ENCODE results near the gene RMND5A. TPM values are rescaled to one million over a fixed set of nuclear protein-coding genes. Genes with fewer than 3 reads are reported as not detected.

Gene RMND5A
- polyA plus RNA-seq, 1 of the 3 experiments (the other 2 are of a cell fraction), result 4.3 TPM

GRCh38 chr2:86778957-86779356 lies 58.9 kb downstream of the RMND5A start:
- DNase-seq, result no peak
- no peaks in the 10 kb centered on the region for H3K4me1 ChIP-seq (ENCODE audit: control insufficient read depth in 1 of 2, insufficient read depth in 2 of 2, low read depth in 1 of 2, low read length in 1 of 2)
- H3K9me2 ChIP-seq, result no peaks in the 10 kb centered on the region
- no peaks in the 10 kb centered on the region for H3K79me2 ChIP-seq (ENCODE audit: insufficient read depth)
- H3K4me3 ChIP-seq (ENCODE audit: low read depth in 2 of 2, low read length in 1 of 2), result no peak overlapping the region
- H3K36me3 ChIP-seq (replicated peaks in 1 of 2; ENCODE audit: control insufficient read depth in 1 of 2, insufficient read depth in 2 of 2, low read length in 1 of 2), result peaks cover 1 to 24% of the 10 kb centered on the region in 2 experiments
- no peaks in the 10 kb centered on the region for H4K20me1 ChIP-seq (ENCODE audit: insufficient read depth)
- no peak overlapping the region for H2AFZ ChIP-seq (ENCODE audit: low read depth)
- TF ChIP-seq POLR2AphosphoS5 (IDR thresholded peaks at IDR 0.05; ENCODE audit: low read depth, low read length), result no peak
- TF ChIP-seq SMC3 (IDR thresholded peaks at IDR 0.05; ENCODE audit: low read depth, low read length), result no peak
- H3K9ac ChIP-seq, result no peak overlapping the region
- no peaks in the 10 kb centered on the region for H3F3A ChIP-seq (replicated peaks; ENCODE audit: insufficient read depth)
- ChIA-PET POLR2A (no interaction called here), CTCF (interaction anchor here (3.9 kb wide), 1 partner anchor 14 kb away, joined by 12 read pairs; no protein-coding TSS in a partner anchor)
- no peak overlapping the region for H3K4me2 ChIP-seq
- 81% methylated on average over 2 of the region's 2 CpGs for WGBS (ENCODE audit: low lambda C conversion rate)
- no peaks in the 10 kb centered on the region for H3K9me3 ChIP-seq
- H3K27ac ChIP-seq (ENCODE audit: low read depth in 2 of 2, low read length in 1 of 2), result no peak overlapping the region
- H3K27me3 ChIP-seq (ENCODE audit: insufficient read depth), result no peaks in the 10 kb centered on the region

GRCh38 chr2:86779971-86780370 lies 59.9 kb downstream of the RMND5A start:
- CTCF ChIA-PET, result interaction anchor here (1.6 kb wide), 1 partner anchor 15 kb away, joined by 8 read pairs; no protein-coding TSS in a partner anchor
- POLR2A ChIA-PET, result no interaction called here
- WGBS (ENCODE audit: low lambda C conversion rate), result 94% methylated on average over 3 of the region's 3 CpGs
- TF ChIP-seq FOXJ3 (CRISPR knock-in tag; IDR thresholded peaks at IDR 0.05) (no peak), CHD2 (IDR thresholded peaks at IDR 0.05; ENCODE audit: low read length, partially characterized antibody) (no peak), NFIC (IDR thresholded peaks at IDR 0.05; ENCODE audit: borderline replicate concordance) (no peak), GATA2 (CRISPR knock-in tag; IDR thresholded peaks at IDR 0.05) (no peak), RXRA (IDR thresholded peaks at IDR 0.05; ENCODE audit: borderline replicate concordance, low read depth) (no peak), RFX5 (IDR thresholded peaks at IDR 0.05; ENCODE audit: low read length) (no peak), ELF1 (IDR thresholded peaks at IDR 0.05) (no peak), POLR2AphosphoS5 (IDR thresholded peaks at IDR 0.05; ENCODE audit: low read depth, low read length) (no peak), USF2 (IDR thresholded peaks at IDR 0.05; ENCODE audit: borderline replicate concordance, low read depth, low read length) (no peak), SMC3 (IDR thresholded peaks at IDR 0.05; ENCODE audit: low read depth, low read length) (no peak), SIN3A (IDR thresholded peaks at IDR 0.05; ENCODE audit: borderline replicate concordance, low read depth, low read length) (no peak)
- TF ChIP-seq, protein P1, sequence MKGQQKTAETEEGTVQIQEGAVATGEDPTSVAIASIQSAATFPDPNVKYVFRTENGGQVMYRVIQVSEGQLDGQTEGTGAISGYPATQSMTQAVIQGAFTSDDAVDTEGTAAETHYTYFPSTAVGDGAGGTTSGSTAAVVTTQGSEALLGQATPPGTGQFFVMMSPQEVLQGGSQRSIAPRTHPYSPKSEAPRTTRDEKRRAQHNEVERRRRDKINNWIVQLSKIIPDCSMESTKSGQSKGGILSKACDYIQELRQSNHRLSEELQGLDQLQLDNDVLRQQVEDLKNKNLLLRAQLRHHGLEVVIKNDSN (IDR thresholded peaks at IDR 0.05; ENCODE audit: borderline replicate concordance, low read depth), result no peak
- TF ChIP-seq, protein P2, sequence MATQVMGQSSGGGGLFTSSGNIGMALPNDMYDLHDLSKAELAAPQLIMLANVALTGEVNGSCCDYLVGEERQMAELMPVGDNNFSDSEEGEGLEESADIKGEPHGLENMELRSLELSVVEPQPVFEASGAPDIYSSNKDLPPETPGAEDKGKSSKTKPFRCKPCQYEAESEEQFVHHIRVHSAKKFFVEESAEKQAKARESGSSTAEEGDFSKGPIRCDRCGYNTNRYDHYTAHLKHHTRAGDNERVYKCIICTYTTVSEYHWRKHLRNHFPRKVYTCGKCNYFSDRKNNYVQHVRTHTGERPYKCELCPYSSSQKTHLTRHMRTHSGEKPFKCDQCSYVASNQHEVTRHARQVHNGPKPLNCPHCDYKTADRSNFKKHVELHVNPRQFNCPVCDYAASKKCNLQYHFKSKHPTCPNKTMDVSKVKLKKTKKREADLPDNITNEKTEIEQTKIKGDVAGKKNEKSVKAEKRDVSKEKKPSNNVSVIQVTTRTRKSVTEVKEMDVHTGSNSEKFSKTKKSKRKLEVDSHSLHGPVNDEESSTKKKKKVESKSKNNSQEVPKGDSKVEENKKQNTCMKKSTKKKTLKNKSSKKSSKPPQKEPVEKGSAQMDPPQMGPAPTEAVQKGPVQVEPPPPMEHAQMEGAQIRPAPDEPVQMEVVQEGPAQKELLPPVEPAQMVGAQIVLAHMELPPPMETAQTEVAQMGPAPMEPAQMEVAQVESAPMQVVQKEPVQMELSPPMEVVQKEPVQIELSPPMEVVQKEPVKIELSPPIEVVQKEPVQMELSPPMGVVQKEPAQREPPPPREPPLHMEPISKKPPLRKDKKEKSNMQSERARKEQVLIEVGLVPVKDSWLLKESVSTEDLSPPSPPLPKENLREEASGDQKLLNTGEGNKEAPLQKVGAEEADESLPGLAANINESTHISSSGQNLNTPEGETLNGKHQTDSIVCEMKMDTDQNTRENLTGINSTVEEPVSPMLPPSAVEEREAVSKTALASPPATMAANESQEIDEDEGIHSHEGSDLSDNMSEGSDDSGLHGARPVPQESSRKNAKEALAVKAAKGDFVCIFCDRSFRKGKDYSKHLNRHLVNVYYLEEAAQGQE (IDR thresholded peaks at IDR 0.05; ENCODE audit: low read depth, low read length), result no peak
- TF ChIP-seq, protein P3, sequence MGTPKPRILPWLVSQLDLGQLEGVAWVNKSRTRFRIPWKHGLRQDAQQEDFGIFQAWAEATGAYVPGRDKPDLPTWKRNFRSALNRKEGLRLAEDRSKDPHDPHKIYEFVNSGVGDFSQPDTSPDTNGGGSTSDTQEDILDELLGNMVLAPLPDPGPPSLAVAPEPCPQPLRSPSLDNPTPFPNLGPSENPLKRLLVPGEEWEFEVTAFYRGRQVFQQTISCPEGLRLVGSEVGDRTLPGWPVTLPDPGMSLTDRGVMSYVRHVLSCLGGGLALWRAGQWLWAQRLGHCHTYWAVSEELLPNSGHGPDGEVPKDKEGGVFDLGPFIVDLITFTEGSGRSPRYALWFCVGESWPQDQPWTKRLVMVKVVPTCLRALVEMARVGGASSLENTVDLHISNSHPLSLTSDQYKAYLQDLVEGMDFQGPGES (IDR thresholded peaks at IDR 0.05; ENCODE audit: low read depth, low read length), result no peak
- TF ChIP-seq, protein P4, sequence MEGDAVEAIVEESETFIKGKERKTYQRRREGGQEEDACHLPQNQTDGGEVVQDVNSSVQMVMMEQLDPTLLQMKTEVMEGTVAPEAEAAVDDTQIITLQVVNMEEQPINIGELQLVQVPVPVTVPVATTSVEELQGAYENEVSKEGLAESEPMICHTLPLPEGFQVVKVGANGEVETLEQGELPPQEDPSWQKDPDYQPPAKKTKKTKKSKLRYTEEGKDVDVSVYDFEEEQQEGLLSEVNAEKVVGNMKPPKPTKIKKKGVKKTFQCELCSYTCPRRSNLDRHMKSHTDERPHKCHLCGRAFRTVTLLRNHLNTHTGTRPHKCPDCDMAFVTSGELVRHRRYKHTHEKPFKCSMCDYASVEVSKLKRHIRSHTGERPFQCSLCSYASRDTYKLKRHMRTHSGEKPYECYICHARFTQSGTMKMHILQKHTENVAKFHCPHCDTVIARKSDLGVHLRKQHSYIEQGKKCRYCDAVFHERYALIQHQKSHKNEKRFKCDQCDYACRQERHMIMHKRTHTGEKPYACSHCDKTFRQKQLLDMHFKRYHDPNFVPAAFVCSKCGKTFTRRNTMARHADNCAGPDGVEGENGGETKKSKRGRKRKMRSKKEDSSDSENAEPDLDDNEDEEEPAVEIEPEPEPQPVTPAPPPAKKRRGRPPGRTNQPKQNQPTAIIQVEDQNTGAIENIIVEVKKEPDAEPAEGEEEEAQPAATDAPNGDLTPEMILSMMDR (IDR thresholded peaks at IDR 0.05), result no peak
- TF ChIP-seq, protein P5, sequence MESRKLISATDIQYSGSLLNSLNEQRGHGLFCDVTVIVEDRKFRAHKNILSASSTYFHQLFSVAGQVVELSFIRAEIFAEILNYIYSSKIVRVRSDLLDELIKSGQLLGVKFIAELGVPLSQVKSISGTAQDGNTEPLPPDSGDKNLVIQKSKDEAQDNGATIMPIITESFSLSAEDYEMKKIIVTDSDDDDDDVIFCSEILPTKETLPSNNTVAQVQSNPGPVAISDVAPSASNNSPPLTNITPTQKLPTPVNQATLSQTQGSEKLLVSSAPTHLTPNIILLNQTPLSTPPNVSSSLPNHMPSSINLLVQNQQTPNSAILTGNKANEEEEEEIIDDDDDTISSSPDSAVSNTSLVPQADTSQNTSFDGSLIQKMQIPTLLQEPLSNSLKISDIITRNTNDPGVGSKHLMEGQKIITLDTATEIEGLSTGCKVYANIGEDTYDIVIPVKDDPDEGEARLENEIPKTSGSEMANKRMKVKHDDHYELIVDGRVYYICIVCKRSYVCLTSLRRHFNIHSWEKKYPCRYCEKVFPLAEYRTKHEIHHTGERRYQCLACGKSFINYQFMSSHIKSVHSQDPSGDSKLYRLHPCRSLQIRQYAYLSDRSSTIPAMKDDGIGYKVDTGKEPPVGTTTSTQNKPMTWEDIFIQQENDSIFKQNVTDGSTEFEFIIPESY (IDR thresholded peaks at IDR 0.05; ENCODE audit: borderline replicate concordance, low read depth), result no peak

More at GRCh38 chr2:86779971-86780370, 59.9 kb downstream of the RMND5A start:
- H3K9me3 ChIP-seq, result no peaks in the 10 kb centered on the region
- no peaks in the 10 kb centered on the region for H3F3A ChIP-seq (replicated peaks; ENCODE audit: insufficient read depth)
- no peak for DNase-seq
- H3K36me3 ChIP-seq (replicated peaks in 1 of 2; ENCODE audit: control insufficient read depth in 1 of 2, insufficient read depth in 2 of 2, low read length in 1 of 2), result peaks cover 0 to 14% of the 10 kb centered on the region in 2 experiments
- H3K79me2 ChIP-seq (ENCODE audit: insufficient read depth), result no peaks in the 10 kb centered on the region
- H3K27ac ChIP-seq (ENCODE audit: low read depth in 2 of 2, low read length in 1 of 2), result no peak overlapping the region
- no peaks in the 10 kb centered on the region for H3K27me3 ChIP-seq (ENCODE audit: insufficient read depth)
- H4K20me1 ChIP-seq (ENCODE audit: insufficient read depth), result no peaks in the 10 kb centered on the region
- H3K4me1 ChIP-seq (ENCODE audit: control insufficient read depth in 1 of 2, insufficient read depth in 2 of 2, low read depth in 1 of 2, low read length in 1 of 2), result no peaks in the 10 kb centered on the region
- no peak overlapping the region for H3K9ac ChIP-seq
- H3K4me3 ChIP-seq (ENCODE audit: low read depth in 2 of 2, low read length in 1 of 2), result no peak overlapping the region
- H2AFZ ChIP-seq (ENCODE audit: low read depth), result no peak overlapping the region
- H3K9me2 ChIP-seq, result no peaks in the 10 kb centered on the region
- no peak overlapping the region for H3K4me2 ChIP-seq
